Measurements from ENCODE around the gene EIF3K. TPM values are rescaled to one million over a fixed set of nuclear protein-coding genes. Genes with fewer than 3 reads are reported as not detected.

The EIF3K gene
- total RNA-seq, 1 donor from 2014 or later = 274 TPM

DNA sequence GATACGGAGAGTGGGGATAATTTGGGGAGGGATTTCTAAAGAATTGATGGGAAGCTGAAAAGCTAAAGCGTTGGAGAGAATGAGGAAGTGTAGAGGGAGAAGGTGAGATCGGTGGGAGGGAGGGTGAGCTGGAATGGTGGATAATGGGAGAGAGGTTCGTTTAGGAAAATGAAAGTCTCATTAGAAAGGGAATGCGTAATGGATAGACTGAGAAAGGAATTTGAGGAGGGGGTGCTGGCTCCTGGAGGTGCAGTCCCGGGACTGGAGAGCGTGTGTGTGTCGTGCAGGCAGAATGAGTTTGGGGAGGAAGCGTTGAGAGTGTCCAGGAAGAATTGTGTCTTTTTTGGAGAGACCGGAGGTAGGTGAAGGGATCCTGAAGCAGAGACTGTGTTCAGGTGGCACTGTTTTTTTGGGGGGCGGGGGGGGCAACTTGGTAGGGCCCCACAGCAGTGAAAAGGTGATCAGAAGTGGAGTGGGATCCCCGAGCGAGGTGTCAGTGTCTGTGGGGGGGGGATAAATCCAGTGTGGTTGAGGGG, 29.8 kb downstream of the EIF3K start:
- H3K36me3 Mint-ChIP-seq = peaks cover 9% of the 10 kb centered on the region
- no peaks in the 10 kb centered on the region for H3K27me3 Mint-ChIP-seq
- H3K9me3 Mint-ChIP-seq = no peaks in the 10 kb centered on the region
- no peak for DNase-seq (ENCODE audit: extremely low spot score, unreplicated experiment)
- peak overlapping the region; percentile 96 for H3K27ac Mint-ChIP-seq
- H3K4me3 Mint-ChIP-seq = peak overlapping the region; percentile 99
- TF ChIP-seq, protein P1, sequence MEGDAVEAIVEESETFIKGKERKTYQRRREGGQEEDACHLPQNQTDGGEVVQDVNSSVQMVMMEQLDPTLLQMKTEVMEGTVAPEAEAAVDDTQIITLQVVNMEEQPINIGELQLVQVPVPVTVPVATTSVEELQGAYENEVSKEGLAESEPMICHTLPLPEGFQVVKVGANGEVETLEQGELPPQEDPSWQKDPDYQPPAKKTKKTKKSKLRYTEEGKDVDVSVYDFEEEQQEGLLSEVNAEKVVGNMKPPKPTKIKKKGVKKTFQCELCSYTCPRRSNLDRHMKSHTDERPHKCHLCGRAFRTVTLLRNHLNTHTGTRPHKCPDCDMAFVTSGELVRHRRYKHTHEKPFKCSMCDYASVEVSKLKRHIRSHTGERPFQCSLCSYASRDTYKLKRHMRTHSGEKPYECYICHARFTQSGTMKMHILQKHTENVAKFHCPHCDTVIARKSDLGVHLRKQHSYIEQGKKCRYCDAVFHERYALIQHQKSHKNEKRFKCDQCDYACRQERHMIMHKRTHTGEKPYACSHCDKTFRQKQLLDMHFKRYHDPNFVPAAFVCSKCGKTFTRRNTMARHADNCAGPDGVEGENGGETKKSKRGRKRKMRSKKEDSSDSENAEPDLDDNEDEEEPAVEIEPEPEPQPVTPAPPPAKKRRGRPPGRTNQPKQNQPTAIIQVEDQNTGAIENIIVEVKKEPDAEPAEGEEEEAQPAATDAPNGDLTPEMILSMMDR (conservative IDR thresholded peaks at IDR 0.05) = no peak
- peaks cover 41% of the 10 kb centered on the region for H3K4me1 Mint-ChIP-seq (ENCODE audit: unreplicated experiment)

DNA sequence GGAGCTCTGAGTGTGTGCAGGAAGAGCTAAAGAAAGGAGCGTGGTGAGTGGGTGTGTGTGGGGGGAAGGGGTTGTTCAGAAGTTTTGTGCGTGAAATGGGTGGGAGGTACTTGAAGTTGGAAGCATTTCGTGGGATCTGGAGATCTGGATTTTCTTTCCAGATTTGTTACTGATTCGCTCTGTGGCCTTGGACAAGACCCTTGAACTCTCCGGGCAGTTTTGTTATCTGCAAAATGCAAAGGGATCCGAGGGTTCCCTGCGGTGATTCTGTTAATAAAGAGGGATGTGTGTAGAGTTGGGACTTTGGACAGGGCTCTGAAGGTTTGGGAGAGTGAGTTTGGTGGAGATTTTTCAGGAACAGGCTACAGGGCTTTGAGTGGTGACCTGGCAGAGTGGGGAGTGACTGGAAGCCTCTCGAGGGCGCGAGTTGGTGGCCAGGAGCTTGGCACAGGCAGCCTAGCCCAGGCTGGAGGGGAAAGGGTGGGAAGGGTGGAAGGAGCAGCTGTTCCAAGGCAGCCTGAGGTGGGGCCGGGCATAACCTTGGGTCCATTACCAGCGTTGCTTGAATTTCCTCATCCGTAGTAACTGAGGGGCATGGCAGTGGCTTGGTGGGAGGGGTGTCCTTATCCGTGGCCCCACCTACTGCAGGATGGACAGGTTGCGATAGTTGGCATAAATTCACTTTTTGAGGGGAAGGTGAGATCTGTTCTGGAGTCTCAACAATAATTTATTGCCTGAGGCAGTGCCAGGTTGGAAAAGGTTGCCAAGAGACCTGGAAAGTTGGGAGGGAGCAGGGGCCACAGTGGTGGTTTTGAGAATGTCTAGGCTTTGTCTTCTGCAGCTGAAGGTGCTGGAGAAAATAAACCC, 30.6 kb downstream of the EIF3K start:
- H3K4me1 Mint-ChIP-seq (ENCODE audit: unreplicated experiment) = peaks cover 45% of the 10 kb centered on the region

DNA sequence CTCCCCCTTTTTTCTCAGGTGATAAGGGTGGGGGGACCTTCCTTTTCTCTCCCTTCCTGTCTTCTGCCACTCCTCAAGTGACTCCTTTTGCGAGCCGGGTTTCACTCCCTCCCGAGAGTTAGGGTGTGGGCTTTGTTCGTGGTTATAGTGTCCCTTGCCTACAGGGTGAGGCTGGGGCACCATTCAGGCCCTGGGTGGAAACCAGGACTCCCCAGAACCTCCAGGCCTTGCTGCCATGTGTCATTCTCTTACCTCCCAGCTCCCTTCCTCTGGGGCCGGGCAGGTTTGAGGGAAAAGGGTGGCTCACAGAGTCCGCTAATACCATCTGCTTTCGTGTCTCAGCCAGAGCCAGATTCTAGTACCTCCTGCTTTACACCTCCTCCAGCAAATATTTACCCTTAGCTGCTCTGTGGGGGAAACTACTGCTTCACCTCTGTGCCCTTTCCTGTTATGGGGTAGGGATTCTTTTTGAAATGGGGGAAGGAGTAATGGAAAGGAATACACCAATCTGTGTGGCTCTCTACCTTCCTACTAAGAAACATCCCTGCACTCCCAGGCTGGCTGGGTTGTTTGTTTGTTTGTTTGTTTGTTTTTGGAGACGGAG, 31.3 kb downstream of the EIF3K start:
- TF ChIP-seq, protein P1 (conservative IDR thresholded peaks at IDR 0.05) = no peak

More for the DNA sequence above, 30.6 kb downstream of the EIF3K start:
- Mint-ChIP-seq H3K4me3 (peak overlapping the region; percentile 99), H3K27me3 (no peaks in the 10 kb centered on the region), H3K36me3 (peaks cover 11% of the 10 kb centered on the region), H3K9me3 (no peaks in the 10 kb centered on the region), H3K27ac (peak overlapping the region; percentile 96)
- TF ChIP-seq, protein P1 (conservative IDR thresholded peaks at IDR 0.05) = no peak
- DNase-seq (ENCODE audit: extremely low spot score, unreplicated experiment) = no peak

DNA sequence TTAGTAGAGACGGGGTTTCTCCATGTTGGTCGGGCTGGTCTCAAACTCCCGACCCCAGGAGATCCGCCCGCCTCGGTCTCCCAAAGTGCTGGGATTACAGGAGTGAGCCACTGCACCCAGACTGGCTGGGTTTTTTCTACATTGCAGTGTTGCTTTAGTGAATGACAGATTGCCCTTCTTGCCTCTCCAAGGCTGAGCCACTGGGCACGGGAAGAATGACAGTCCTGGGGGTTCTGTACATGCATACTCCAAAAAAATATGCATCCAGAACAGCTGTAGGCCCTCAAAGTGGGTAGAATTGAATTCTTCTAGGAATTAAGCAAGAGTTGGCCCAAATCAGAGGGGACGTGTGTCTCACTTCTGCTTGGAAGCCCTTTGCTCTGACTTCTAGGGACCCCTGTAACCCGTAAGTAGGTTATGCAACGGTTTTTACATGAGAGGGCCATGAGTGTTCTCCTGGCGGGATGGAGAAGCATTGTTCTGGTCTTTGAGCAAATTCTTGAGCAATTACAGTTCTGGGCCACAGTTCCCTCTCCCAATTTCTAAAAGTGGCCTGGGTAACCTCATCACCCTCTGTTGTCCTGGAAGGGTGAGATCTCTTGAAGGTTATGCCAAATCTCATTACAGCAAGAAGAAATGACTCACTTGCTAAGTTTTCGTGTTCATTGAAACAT, 32.1 kb downstream of the EIF3K start:
- DNase-seq (ENCODE audit: extremely low spot score, unreplicated experiment) = no peak
- Mint-ChIP-seq H3K4me1 (ENCODE audit: unreplicated experiment) (peaks cover 54% of the 10 kb centered on the region), H3K27me3 (no peaks in the 10 kb centered on the region), H3K36me3 (peaks cover 20% of the 10 kb centered on the region), H3K4me3 (peak overlapping the region; percentile 99), H3K27ac (peak overlapping the region; percentile 96), H3K9me3 (no peaks in the 10 kb centered on the region)
- TF ChIP-seq, protein P1 (conservative IDR thresholded peaks at IDR 0.05) = no peak

More for the DNA sequence above, 31.3 kb downstream of the EIF3K start:
- Mint-ChIP-seq H3K36me3 (peaks cover 15% of the 10 kb centered on the region), H3K4me3 (peak overlapping the region; percentile 99), H3K4me1 (ENCODE audit: unreplicated experiment) (peaks cover 47% of the 10 kb centered on the region), H3K27ac (peak overlapping the region; percentile 96), H3K9me3 (no peaks in the 10 kb centered on the region), H3K27me3 (no peaks in the 10 kb centered on the region)
- no peak for DNase-seq (ENCODE audit: extremely low spot score, unreplicated experiment)

DNA sequence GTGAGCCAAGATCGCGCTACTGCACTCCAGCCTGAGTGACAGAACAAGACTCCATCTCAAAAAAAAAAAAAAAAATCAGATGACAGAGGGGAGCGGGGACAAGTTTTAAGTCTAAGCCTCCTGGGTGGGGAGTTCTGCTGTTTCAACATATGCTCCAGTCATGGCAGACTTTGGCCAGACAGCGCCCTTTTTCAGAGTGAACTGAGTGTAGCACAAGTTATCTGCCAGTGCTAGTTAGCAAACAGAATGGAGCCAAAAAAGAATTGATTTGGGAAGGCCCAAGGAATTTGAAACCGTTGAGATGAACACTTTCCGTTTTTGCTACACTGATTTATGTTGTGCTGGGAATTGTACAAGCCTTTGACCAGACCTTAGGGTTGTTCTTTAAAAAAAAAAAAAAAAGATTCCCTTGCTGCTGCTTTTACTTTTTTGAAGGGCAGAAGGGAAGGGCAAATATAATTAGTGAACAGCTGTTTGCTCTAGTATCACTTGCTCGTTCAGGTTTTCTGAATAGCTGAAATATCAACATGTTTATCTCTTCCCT, 34.1 kb downstream of the EIF3K start:
- Mint-ChIP-seq H3K4me3 (peak overlapping the region; percentile 99), H3K27me3 (no peaks in the 10 kb centered on the region), H3K9me3 (no peaks in the 10 kb centered on the region), H3K36me3 (peaks cover 33% of the 10 kb centered on the region), H3K27ac (peak overlapping the region; percentile 96), H3K4me1 (ENCODE audit: unreplicated experiment) (peaks cover 71% of the 10 kb centered on the region)
- TF ChIP-seq, protein P1 (conservative IDR thresholded peaks at IDR 0.05) = no peak
- DNase-seq (ENCODE audit: extremely low spot score, unreplicated experiment) = no peak

All from type B pancreatic cell (in vitro differentiated cells).